HL-60 (cell line): ENCODE results near the gene ZC3H12C.

Experiments
- GABPA ChIP-seq: IDR thresholded peaks from 2 replicates; pipeline ENCODE4 v1.6.1; 2012; ENCODE audit warnings: low read depth
- POLR2AphosphoS5 ChIP-seq: IDR thresholded peaks from 2 replicates; pipeline ENCODE4 v1.6.1; 2012; ENCODE audit warnings: low read depth
- SPI1 ChIP-seq: IDR thresholded peaks from 2 replicates; pipeline ENCODE4 v1.6.1; 2012; ENCODE audit warnings: low read depth, mild to moderate bottlenecking, borderline replicate concordance
- TF ChIP-seq, protein P1 (sequence below): IDR thresholded peaks from one replicate; pipeline ENCODE4 v1.5.1; 2011; ENCODE audit warnings: low read length, control low read depth, inconsistent platforms; ENCODE audit not compliant: insufficient read depth
- TF ChIP-seq, protein P2 (sequence below): IDR thresholded peaks from 2 replicates; pipeline ENCODE4 v1.6.1; 2012; ENCODE audit warnings: low read depth; ENCODE audit not compliant: insufficient replicate concordance

DNA sequence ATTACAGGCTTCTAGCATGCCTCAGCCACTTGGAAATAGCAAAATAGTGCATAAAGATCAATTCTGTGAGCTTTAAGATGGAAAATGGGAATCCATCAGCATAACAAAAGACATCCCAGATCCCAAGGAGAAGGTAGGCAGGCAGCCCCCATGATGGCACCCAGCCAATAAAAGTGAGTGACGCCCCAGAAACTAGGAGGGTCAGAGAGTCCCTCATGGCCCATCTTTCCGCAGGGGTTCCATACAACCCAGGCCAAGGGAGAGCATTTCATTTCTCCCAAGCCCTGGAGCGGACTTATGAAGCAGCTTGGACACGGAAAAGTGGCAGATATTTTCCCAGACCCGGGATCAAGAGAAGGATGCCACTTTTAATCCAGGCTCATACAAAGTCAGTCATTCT is 93.3 kb downstream of the ZC3H12C start:
- TF ChIP-seq, protein P1, sequence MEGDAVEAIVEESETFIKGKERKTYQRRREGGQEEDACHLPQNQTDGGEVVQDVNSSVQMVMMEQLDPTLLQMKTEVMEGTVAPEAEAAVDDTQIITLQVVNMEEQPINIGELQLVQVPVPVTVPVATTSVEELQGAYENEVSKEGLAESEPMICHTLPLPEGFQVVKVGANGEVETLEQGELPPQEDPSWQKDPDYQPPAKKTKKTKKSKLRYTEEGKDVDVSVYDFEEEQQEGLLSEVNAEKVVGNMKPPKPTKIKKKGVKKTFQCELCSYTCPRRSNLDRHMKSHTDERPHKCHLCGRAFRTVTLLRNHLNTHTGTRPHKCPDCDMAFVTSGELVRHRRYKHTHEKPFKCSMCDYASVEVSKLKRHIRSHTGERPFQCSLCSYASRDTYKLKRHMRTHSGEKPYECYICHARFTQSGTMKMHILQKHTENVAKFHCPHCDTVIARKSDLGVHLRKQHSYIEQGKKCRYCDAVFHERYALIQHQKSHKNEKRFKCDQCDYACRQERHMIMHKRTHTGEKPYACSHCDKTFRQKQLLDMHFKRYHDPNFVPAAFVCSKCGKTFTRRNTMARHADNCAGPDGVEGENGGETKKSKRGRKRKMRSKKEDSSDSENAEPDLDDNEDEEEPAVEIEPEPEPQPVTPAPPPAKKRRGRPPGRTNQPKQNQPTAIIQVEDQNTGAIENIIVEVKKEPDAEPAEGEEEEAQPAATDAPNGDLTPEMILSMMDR, result no peak
- TF ChIP-seq POLR2AphosphoS5, result no peak
- TF ChIP-seq, protein P2, sequence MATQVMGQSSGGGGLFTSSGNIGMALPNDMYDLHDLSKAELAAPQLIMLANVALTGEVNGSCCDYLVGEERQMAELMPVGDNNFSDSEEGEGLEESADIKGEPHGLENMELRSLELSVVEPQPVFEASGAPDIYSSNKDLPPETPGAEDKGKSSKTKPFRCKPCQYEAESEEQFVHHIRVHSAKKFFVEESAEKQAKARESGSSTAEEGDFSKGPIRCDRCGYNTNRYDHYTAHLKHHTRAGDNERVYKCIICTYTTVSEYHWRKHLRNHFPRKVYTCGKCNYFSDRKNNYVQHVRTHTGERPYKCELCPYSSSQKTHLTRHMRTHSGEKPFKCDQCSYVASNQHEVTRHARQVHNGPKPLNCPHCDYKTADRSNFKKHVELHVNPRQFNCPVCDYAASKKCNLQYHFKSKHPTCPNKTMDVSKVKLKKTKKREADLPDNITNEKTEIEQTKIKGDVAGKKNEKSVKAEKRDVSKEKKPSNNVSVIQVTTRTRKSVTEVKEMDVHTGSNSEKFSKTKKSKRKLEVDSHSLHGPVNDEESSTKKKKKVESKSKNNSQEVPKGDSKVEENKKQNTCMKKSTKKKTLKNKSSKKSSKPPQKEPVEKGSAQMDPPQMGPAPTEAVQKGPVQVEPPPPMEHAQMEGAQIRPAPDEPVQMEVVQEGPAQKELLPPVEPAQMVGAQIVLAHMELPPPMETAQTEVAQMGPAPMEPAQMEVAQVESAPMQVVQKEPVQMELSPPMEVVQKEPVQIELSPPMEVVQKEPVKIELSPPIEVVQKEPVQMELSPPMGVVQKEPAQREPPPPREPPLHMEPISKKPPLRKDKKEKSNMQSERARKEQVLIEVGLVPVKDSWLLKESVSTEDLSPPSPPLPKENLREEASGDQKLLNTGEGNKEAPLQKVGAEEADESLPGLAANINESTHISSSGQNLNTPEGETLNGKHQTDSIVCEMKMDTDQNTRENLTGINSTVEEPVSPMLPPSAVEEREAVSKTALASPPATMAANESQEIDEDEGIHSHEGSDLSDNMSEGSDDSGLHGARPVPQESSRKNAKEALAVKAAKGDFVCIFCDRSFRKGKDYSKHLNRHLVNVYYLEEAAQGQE, result no peak
- no peak for TF ChIP-seq GABPA
- TF ChIP-seq SPI1, result no peak
